ENCODE measurements around the gene CBL.

GRCh38 chr11:119303227-119303718 is 97.1 kb downstream of the CBL start:
- TF ChIP-seq, protein P1, sequence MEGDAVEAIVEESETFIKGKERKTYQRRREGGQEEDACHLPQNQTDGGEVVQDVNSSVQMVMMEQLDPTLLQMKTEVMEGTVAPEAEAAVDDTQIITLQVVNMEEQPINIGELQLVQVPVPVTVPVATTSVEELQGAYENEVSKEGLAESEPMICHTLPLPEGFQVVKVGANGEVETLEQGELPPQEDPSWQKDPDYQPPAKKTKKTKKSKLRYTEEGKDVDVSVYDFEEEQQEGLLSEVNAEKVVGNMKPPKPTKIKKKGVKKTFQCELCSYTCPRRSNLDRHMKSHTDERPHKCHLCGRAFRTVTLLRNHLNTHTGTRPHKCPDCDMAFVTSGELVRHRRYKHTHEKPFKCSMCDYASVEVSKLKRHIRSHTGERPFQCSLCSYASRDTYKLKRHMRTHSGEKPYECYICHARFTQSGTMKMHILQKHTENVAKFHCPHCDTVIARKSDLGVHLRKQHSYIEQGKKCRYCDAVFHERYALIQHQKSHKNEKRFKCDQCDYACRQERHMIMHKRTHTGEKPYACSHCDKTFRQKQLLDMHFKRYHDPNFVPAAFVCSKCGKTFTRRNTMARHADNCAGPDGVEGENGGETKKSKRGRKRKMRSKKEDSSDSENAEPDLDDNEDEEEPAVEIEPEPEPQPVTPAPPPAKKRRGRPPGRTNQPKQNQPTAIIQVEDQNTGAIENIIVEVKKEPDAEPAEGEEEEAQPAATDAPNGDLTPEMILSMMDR (conservative IDR thresholded peaks at IDR 0.05 in 1 of 2, IDR thresholded peaks at IDR 0.05 in 1 of 2; ENCODE audit: extremely low read depth in 1 of 2, insufficient read depth in 1 of 2, low read depth in 1 of 2, low read length in 2 of 2), result no peak
- no peak for TF ChIP-seq EZH2 (IDR thresholded peaks at IDR 0.05; ENCODE audit: borderline replicate concordance, low read length)
